ENCODE data around the gene KCNN3.

DNA sequence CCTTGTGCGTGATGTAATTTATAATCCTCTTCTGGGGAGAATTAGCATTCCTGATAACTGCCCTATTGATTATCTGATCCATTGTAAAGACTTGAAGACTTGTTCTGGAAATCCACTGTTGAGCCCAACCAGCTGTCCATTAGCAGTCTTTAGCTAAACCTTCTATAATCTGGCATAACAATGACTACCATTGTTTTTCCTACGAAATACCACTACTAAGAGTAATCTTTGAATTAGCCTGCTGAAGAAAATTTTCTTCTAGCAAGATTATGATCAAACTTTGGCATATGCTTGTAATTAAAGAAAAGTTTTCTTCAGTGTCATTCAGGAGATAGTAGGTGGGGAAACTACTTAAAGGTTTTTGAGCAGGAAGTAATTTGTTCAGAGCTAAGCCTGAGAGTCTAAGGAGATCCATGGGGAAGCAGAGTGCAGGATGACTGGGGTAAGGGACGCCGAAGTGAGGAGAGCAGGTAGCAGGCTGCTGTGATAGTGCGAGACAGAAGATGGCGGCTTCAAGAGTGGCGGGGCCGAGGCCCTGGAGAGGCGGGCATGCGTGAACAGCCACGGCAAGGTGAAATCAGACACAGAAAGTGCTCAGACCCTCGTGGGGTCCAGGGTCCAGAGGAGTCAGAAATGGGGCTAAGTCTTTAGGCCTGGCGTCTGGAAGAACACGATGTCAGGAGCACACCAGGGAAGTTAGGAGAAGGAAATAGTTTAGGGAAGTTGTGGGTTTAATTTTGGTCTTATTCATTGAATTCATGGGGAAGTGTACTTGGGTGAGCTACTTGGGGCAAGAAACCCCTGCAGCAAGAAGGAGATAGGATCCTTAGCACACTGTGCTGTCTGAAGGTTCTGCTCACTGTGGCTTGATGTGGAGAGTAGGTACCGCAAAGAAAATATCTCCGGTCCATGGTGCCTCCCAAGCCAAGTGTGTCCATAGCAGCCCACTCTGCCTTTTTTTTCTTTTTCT, 149.5 kb downstream of the KCNN3 start:
- TF ChIP-seq GATA1 (IDR thresholded peaks at IDR 0.05; ENCODE audit: low read depth, low read length) (no peak), POLR2A (IDR thresholded peaks at IDR 0.05; ENCODE audit: low read length) (no peak)
